Gastroesophageal sphincter (tissue), 4 donors: ENCODE measurements around the gene ITGAL. TPM values are rescaled to one million over a fixed set of nuclear protein-coding genes. Genes with fewer than 3 reads are reported as not detected.
A peak's percentile ranks its signal among the peaks of the same experiment; 100 is the strongest.

ENCODE experiments used
- ATAC-seq: fragments of 150-250 bp; one replicate; pipeline ENCODE4 v1.9.1; 2016; ENCODE audit warnings: mild to moderate bottlenecking, moderate library complexity
- H3K27ac ChIP-seq, 4 donors: fragments of 200-600 bp; sonication (generic) in 3 of 4; 1 replicate in 3 of 4; 2 replicates in 1 of 4; pipeline ENCODE4 v1.5.1; 2016 to 2019
- H3K27me3 ChIP-seq: fragments of 200-600 bp; sonication (generic); one replicate; pipeline ENCODE4 v1.5.1; 2019
- H3K36me3 ChIP-seq, 2 donors: fragments of 200-600 bp; sonication (generic); one replicate each; pipeline ENCODE4 v1.5.1; 2019; ENCODE audit warnings: control low read depth in 1 of 2
- H3K4me1 ChIP-seq, 3 donors: fragments of 200-600 bp; sonication (generic); 1 replicate in 2 of 3; 2 replicates in 1 of 3; pipeline ENCODE4 v1.5.1; 2016 to 2019; ENCODE audit warnings: control low read depth in 2 of 3
- H3K4me3 ChIP-seq, 2 donors: fragments of 200-600 bp; sonication (generic); one replicate each; pipeline ENCODE4 v1.5.1; 2019; ENCODE audit warnings: mild to moderate bottlenecking in 1 of 2, moderate library complexity in 1 of 2
- H3K9me3 ChIP-seq, 3 donors: fragments of 200-600 bp; sonication (generic); one replicate each; pipeline ENCODE4 v1.5.1; 2017 to 2019; ENCODE audit warnings: control low read depth in 2 of 3
- CTCF ChIP-seq, 4 experiments: fragments of 200-600 bp in 2 of 4; fragments of 450-650 bp in 2 of 4; sonication (generic) in 1 of 4; IDR thresholded peaks; one replicate each; pipeline ENCODE4 v1.5.1; 2017 to 2019; ENCODE audit warnings: antibody characterized with exemption in 4 of 4, mild to moderate bottlenecking in 2 of 4, moderate library complexity in 2 of 4
- EP300 ChIP-seq: sonication (generic); formaldehyde crosslinking; IDR thresholded peaks from one replicate; pipeline ENCODE4 v1.6.1; 2017; ENCODE audit warnings: antibody characterized with exemption, mild to moderate bottlenecking
- POLR2A ChIP-seq, 2 donors: fragments of 450-650 bp; IDR thresholded peaks; one replicate each; pipeline ENCODE4 v1.6.1; 2017; ENCODE audit warnings: antibody characterized with exemption in 2 of 2, mild to moderate bottlenecking in 2 of 2, moderate library complexity in 1 of 2
- POLR2AphosphoS5 ChIP-seq: sonication (generic); formaldehyde crosslinking; IDR thresholded peaks from one replicate; pipeline ENCODE4 v1.6.1; 2017; ENCODE audit warnings: antibody characterized with exemption
- WGBS, 2 donors: methylation state at CpG; one replicate each; pipeline ENCODE4 v1.1.5; 2018; ENCODE audit warnings: low coverage in 1 of 2; 5-methylcytosine and 5-hydroxymethylcytosine counted together
- total RNA-seq, 4 donors: library from RNA; depleted of rRNA; stranded (reverse); fragments of >200 nt; gene quantifications; one replicate each; pipeline ENCODE4 v1.1.0, GENCODE V29; 2016

Gene ITGAL
- total RNA-seq, 4 donors from 2014 or later, result 0.30 to 4.2 (median 0.97) TPM

- TF ChIP-seq POLR2A (IDR thresholded peaks at IDR 0.05) (peak; percentile 74 to 85), EP300 (no peak), POLR2AphosphoS5 (peak; percentile 69), CTCF (IDR thresholded peaks at IDR 0.05) (peak in 3 of 4 experiments; percentile 41 to 62 (median 60))
- no peaks in the 10 kb centered on the region for H3K9me3 ChIP-seq
- no peaks in the 10 kb centered on the region for H3K27me3 ChIP-seq
- peaks cover 0 to 30% of the 10 kb centered on the region in 2 donors for H3K36me3 ChIP-seq
- ATAC-seq, result peak; percentile 96
- peak overlapping the region; percentile 88 to 100 (median 100) for H3K27ac ChIP-seq
- H3K4me1 ChIP-seq, result peaks cover 0 to 42% (median 8%) of the 10 kb centered on the region in 3 donors
- H3K4me3 ChIP-seq, result peak overlapping the region; percentile 54 to 94
- 0% methylated on average over 1 of the region's 79 CpGs; no CpG with 5 or more reads in 1 of the 2 donors for WGBS, 2 donors
These were observed 54.5 kb downstream of the ITGAL start for GRCh38 chr16:30526823-30527634.

GRCh38 chr16:30527635-30528178 is 55.2 kb downstream of the ITGAL start:
- H3K27me3 ChIP-seq, result no peaks in the 10 kb centered on the region
- peak overlapping the region; percentile 80 to 100 (median 100) for H3K27ac ChIP-seq
- H3K9me3 ChIP-seq, result no peaks in the 10 kb centered on the region
- WGBS, 2 donors, result 10 to 12% methylated on average over 4 to 12 of the region's 14 CpGs
- no peak for ATAC-seq
- H3K4me1 ChIP-seq, result peaks cover 0 to 46% (median 8%) of the 10 kb centered on the region in 3 donors
- peaks cover 0 to 37% of the 10 kb centered on the region in 2 donors for H3K36me3 ChIP-seq
- H3K4me3 ChIP-seq, result peak overlapping the region; percentile 6 to 94
- TF ChIP-seq POLR2A (IDR thresholded peaks at IDR 0.05) (no peak), CTCF (IDR thresholded peaks at IDR 0.05) (peak in 1 of 4 experiments; percentile 10), EP300 (no peak), POLR2AphosphoS5 (no peak)

GRCh38 chr16:30528799-30529457 is 56.4 kb downstream of the ITGAL start:
- no peaks in the 10 kb centered on the region for H3K9me3 ChIP-seq
- 32% methylated on average over 3 of the region's 4 CpGs; no CpG with 5 or more reads in 1 of the 2 donors for WGBS, 2 donors
- no peaks in the 10 kb centered on the region for H3K27me3 ChIP-seq
- TF ChIP-seq POLR2A (IDR thresholded peaks at IDR 0.05) (no peak), POLR2AphosphoS5 (no peak), EP300 (no peak), CTCF (IDR thresholded peaks at IDR 0.05) (no peak)
- H3K36me3 ChIP-seq, result peaks cover 0 to 42% of the 10 kb centered on the region in 2 donors
- peak overlapping the region in 3 of 4 donors; percentile 99 to 100 (median 100) for H3K27ac ChIP-seq
- no peak overlapping the region for H3K4me3 ChIP-seq
- ATAC-seq, result no peak
- H3K4me1 ChIP-seq, result peaks cover 0 to 56% (median 19%) of the 10 kb centered on the region in 3 donors

GRCh38 chr16:30530163-30531037 is 57.9 kb downstream of the ITGAL start:
- no peak for TF ChIP-seq POLR2A (IDR thresholded peaks at IDR 0.05)
- TF ChIP-seq CTCF (IDR thresholded peaks at IDR 0.05), result no peak
- no peak for TF ChIP-seq POLR2AphosphoS5
- no peak for TF ChIP-seq EP300
- ATAC-seq, result no peak
- Histone ChIP-seq H3K9me3 (no peaks in the 10 kb centered on the region), H3K36me3 (peaks cover 0 to 31% of the 10 kb centered on the region in 2 donors), H3K27ac (peak overlapping the region in 1 of 4 donors; percentile 19), H3K4me1 (peaks cover 0 to 50% (median 20%) of the 10 kb centered on the region in 3 donors), H3K4me3 (no peak overlapping the region), H3K27me3 (no peaks in the 10 kb centered on the region)
- 72 to 81% methylated on average over 10 to 12 of the region's 13 CpGs for WGBS, 2 donors
